Activated CD8-positive, alpha-beta T cell treated with anti-CD3 and anti-CD28 coated beads for 36 hours (primary cell): ENCODE results near the gene IFITM5. TPM values are rescaled to one million over a fixed set of nuclear protein-coding genes. Genes with fewer than 3 reads are reported as not detected.

ENCODE experiments used
- ATAC-seq: fragments of 200-7000 bp; cut with Tn5 transposase; one replicate; pipeline ENCODE4 v1.10.0; 2021; ENCODE audit warnings: mild to moderate bottlenecking, moderate library complexity
- CTCF ChIA-PET: fragments of 350-600 bp; sonication (Branson Sonifier 250); formaldehyde crosslinking; loops from one replicate; lab custom pipeline; 2021; ENCODE audit warnings: antibody characterized with exemption; lab: Charles Lee
- POLR2A ChIA-PET: fragments of 350-600 bp; sonication (Branson Sonifier 250); formaldehyde crosslinking; loops from one replicate; lab custom pipeline; 2021; ENCODE audit warnings: antibody characterized with exemption; lab: Charles Lee
- DNase-seq: peaks from one replicate; pipeline ENCODE4 v3.0.0-alpha.2; 2020
- H3K27ac Mint-ChIP-seq: one replicate; pipeline ENCODE4 v1.8.0; 2021; ENCODE audit warnings: mild to moderate bottlenecking, mixed read lengths
- H3K27me3 Mint-ChIP-seq: one replicate; pipeline ENCODE4 v1.8.0; 2021; ENCODE audit warnings: mixed read lengths
- H3K36me3 Mint-ChIP-seq: one replicate; pipeline ENCODE4 v1.8.0; 2021; ENCODE audit warnings: low read depth, mixed read lengths
- H3K4me1 Mint-ChIP-seq: one replicate; pipeline ENCODE4 v1.8.0; 2021; ENCODE audit warnings: low read depth, mixed read lengths
- H3K4me3 Mint-ChIP-seq: one replicate; pipeline ENCODE4 v1.8.0; 2021; ENCODE audit warnings: mild to moderate bottlenecking, moderate library complexity, mixed read lengths
- H3K9me3 Mint-ChIP-seq: one replicate; pipeline ENCODE4 v1.8.0; 2021; ENCODE audit warnings: mixed read lengths
- CTCF ChIP-seq: fragments of 200-600 bp; IDR thresholded peaks from one replicate; pipeline ENCODE4 v1.8.0; 2022; ENCODE audit warnings: antibody characterized with exemption, mild to moderate bottlenecking
- intact Hi-C: fragments of 100-400 bp; cut with micrococcal nuclease; formaldehyde crosslinking; loops from one replicate; pipeline ENCODE4 v1.10.0; 2022
- total RNA-seq, 2 experiments: library from RNA; stranded (reverse); gene quantifications; one replicate each; pipeline ENCODE4 v1.2.3, GENCODE V29; 2021

Gene IFITM5
- total RNA-seq, 2 experiments from 2014 or later: not detected

- Mint-ChIP-seq H3K27me3 (peaks cover 6% of the 10 kb centered on the region), H3K36me3 (peaks cover 11% of the 10 kb centered on the region), H3K4me3 (no peak overlapping the region), H3K4me1 (peaks cover 47% of the 10 kb centered on the region), H3K9me3 (no peaks in the 10 kb centered on the region), H3K27ac (no peak overlapping the region)
- ChIA-PET POLR2A (interaction anchor here (0.7 to 4.4 kb wide), 8 partner anchors 10 to 97 kb away, joined by 3 to 36 read pairs (median 4); partner anchors contain the start of genes BET1L, IFITM1 and NLRP6), CTCF (interaction anchor here (0.9 to 6.4 kb wide), 14 partner anchors 10 to 215 kb away, joined by 3 to 51 read pairs (median 6); partner anchors contain the start of gene NLRP6)
- DNase-seq (no peak), ATAC-seq (no peak)
- no peak for TF ChIP-seq CTCF
- intact Hi-C loops: loop anchor here (2.0 kb wide), 1 partner anchor 59 kb away; no protein-coding TSS in a partner anchor
Observed at GRCh38 chr11:304061-304506, 4.8 kb upstream of the IFITM5 start.

- Mint-ChIP-seq H3K9me3 (no peaks in the 10 kb centered on the region), H3K4me3 (no peak overlapping the region), H3K27ac (no peak overlapping the region), H3K27me3 (peaks cover 6% of the 10 kb centered on the region), H3K36me3 (peaks cover 4% of the 10 kb centered on the region), H3K4me1 (peaks cover 51% of the 10 kb centered on the region)
- ChIA-PET CTCF (interaction anchor here (0.6 to 2.1 kb wide), 3 partner anchors 9 to 60 kb away, joined by 3 to 20 read pairs (median 3); no protein-coding TSS in a partner anchor), POLR2A (interaction anchor here (0.9 to 1.6 kb wide), 4 partner anchors 9 to 53 kb away, joined by 3 to 6 read pairs (median 4); no protein-coding TSS in a partner anchor)
- DNase-seq (peak; percentile 75), ATAC-seq (no peak)
- TF ChIP-seq CTCF: no peak
- intact Hi-C loops: no loop called here
Observed at GRCh38 chr11:303363-303762, 4.0 kb upstream of the IFITM5 start.

- ChIA-PET POLR2A (interaction anchor here (0.9 to 2.6 kb wide), 6 partner anchors 9 to 42 kb away, joined by 3 to 28 read pairs (median 4); partner anchors contain the start of gene PGGHG), CTCF (interaction anchor here (1.0 to 4.6 kb wide), 4 partner anchors 9 to 63 kb away, joined by 3 to 21 read pairs (median 7); no protein-coding TSS in a partner anchor)
- ATAC-seq (peak; percentile 14), DNase-seq (peak; percentile 68)
- no peaks in the 10 kb centered on the region for H3K36me3 Mint-ChIP-seq
- H3K4me1 Mint-ChIP-seq: peaks cover 49% of the 10 kb centered on the region
- no peak overlapping the region for H3K27ac Mint-ChIP-seq
- no peak for TF ChIP-seq CTCF
- peaks cover 6% of the 10 kb centered on the region for H3K27me3 Mint-ChIP-seq
- intact Hi-C loops: no loop called here
- H3K4me3 Mint-ChIP-seq: no peak overlapping the region
- no peaks in the 10 kb centered on the region for H3K9me3 Mint-ChIP-seq
Observed at GRCh38 chr11:299951-300735, 817 bp upstream of the IFITM5 start.

- Mint-ChIP-seq H3K4me3 (no peak overlapping the region), H3K9me3 (no peaks in the 10 kb centered on the region), H3K27me3 (peaks cover 6% of the 10 kb centered on the region), H3K36me3 (peaks cover 10% of the 10 kb centered on the region), H3K4me1 (peaks cover 43% of the 10 kb centered on the region), H3K27ac (peak overlapping the region; percentile 84)
- intact Hi-C loops: no loop called here
- POLR2A ChIA-PET: interaction anchor here (0.6 to 1.6 kb wide), 11 partner anchors 9 to 215 kb away, joined by 3 to 6 read pairs (median 4); partner anchors contain the start of gene IFITM2
- TF ChIP-seq CTCF: no peak
- ATAC-seq (no peak), DNase-seq (peak; percentile 28)
- CTCF ChIA-PET: interaction anchor here (1.5 to 4.6 kb wide), 3 partner anchors 11 to 65 kb away, joined by 4 to 21 read pairs (median 10); no protein-coding TSS in a partner anchor
Observed at GRCh38 chr11:298406-299065, 790 bp downstream of the IFITM5 start.
